ENCODE measurements around the gene MYCL. TPM values are rescaled to one million over a fixed set of nuclear protein-coding genes. Genes with fewer than 3 reads are reported as not detected.

Gene MYCL
- total and polyA plus RNA-seq, 2 of the 13 experiments (the other 11 are each of a cell fraction or from before 2014, with no cell fraction given), result 0.31 to 1.7 TPM

- peak; percentile 69 for TF ChIP-seq ZNF362 (CRISPR knock-in tag; IDR thresholded peaks at IDR 0.05; ENCODE audit: borderline replicate concordance)
- TF ChIP-seq ELF4 (CRISPR knock-in tag; IDR thresholded peaks at IDR 0.05; ENCODE audit: borderline replicate concordance), result no peak
- no peak for TF ChIP-seq ZSCAN30 (CRISPR knock-in tag; IDR thresholded peaks at IDR 0.05)
- TF ChIP-seq ZNF296 (CRISPR knock-in tag; conservative IDR thresholded peaks at IDR 0.05), result no peak
- no peak for TF ChIP-seq SMAD3 (CRISPR knock-in tag; IDR thresholded peaks at IDR 0.05)
- TF ChIP-seq ZNF431 (CRISPR knock-in tag; IDR thresholded peaks at IDR 0.05; ENCODE audit: borderline replicate concordance, low read depth), result peak; percentile 73; the same call in 1 of the 2 replicates
- TF ChIP-seq SP140L (CRISPR knock-in tag; IDR thresholded peaks at IDR 0.05; ENCODE audit: borderline replicate concordance), result no peak
- TF ChIP-seq ARID5B (CRISPR knock-in tag; IDR thresholded peaks at IDR 0.05), result peak; percentile 33; the same call in 1 of the 2 replicates
- TF ChIP-seq ADNP (CRISPR knock-in tag; IDR thresholded peaks at IDR 0.05), result no peak
- TF ChIP-seq ZNF788 (CRISPR knock-in tag; IDR thresholded peaks at IDR 0.05; ENCODE audit: borderline replicate concordance), result no peak
- peak; percentile 29; the same call in 1 of the 2 replicates for TF ChIP-seq PAXIP1 (CRISPR knock-in tag; conservative IDR thresholded peaks at IDR 0.05)
- TF ChIP-seq ZMYM2 (CRISPR knock-in tag; IDR thresholded peaks at IDR 0.05), result no peak
- TF ChIP-seq ZNF512 (CRISPR knock-in tag; IDR thresholded peaks at IDR 0.05), result no peak
- peak in 1 of 2 experiments; percentile 52; a peak in 2 of 4 replicates for TF ChIP-seq NR2F1 (CRISPR knock-in tag; IDR thresholded peaks at IDR 0.05)
- no peak for TF ChIP-seq SYNCRIP (IDR thresholded peaks at IDR 0.05; ENCODE audit: insufficient read depth, low read depth, low read length)
These were observed 13.9 kb upstream of the MYCL start (continued) for GRCh38 chr1:39915499-39916129.
